Upper lobe of left lung (tissue), 4 donors: ENCODE data around the gene RFXANK.

Source experiments
- EP300 ChIP-seq, 4 donors: sonication (generic); formaldehyde crosslinking; IDR thresholded peaks; one replicate each; pipeline ENCODE4 v1.5.1; 2017; ENCODE audit warnings: antibody characterized with exemption in 4 of 4, control low read depth in 2 of 4
- POLR2A ChIP-seq, 4 donors: fragments of 450-650 bp; IDR thresholded peaks; one replicate each; pipeline ENCODE4 v1.5.1; 2016 to 2017; ENCODE audit warnings: antibody characterized with exemption in 4 of 4, mild to moderate bottlenecking in 2 of 4
- POLR2AphosphoS5 ChIP-seq, 2 donors: sonication (generic); formaldehyde crosslinking; IDR thresholded peaks; one replicate each; pipeline ENCODE4 v1.5.1; 2017; ENCODE audit warnings: antibody characterized with exemption in 2 of 2
- TF ChIP-seq, protein P1 (sequence below), 6 experiments: fragments of 450-650 bp in 4 of 6; fragments of 200-600 bp in 2 of 6; sonication (generic) in 2 of 6; IDR thresholded peaks; one replicate each; pipeline ENCODE4 v1.5.1; 2016 to 2019; ENCODE audit warnings: antibody characterized with exemption in 6 of 6

GRCh38 chr19:19155495-19156219 lies 36.4 kb upstream of the RFXANK start:
- TF ChIP-seq, protein P1, sequence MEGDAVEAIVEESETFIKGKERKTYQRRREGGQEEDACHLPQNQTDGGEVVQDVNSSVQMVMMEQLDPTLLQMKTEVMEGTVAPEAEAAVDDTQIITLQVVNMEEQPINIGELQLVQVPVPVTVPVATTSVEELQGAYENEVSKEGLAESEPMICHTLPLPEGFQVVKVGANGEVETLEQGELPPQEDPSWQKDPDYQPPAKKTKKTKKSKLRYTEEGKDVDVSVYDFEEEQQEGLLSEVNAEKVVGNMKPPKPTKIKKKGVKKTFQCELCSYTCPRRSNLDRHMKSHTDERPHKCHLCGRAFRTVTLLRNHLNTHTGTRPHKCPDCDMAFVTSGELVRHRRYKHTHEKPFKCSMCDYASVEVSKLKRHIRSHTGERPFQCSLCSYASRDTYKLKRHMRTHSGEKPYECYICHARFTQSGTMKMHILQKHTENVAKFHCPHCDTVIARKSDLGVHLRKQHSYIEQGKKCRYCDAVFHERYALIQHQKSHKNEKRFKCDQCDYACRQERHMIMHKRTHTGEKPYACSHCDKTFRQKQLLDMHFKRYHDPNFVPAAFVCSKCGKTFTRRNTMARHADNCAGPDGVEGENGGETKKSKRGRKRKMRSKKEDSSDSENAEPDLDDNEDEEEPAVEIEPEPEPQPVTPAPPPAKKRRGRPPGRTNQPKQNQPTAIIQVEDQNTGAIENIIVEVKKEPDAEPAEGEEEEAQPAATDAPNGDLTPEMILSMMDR (IDR thresholded peaks at IDR 0.05), result no peak
- TF ChIP-seq POLR2A (IDR thresholded peaks at IDR 0.05), result no peak
- no peak for TF ChIP-seq POLR2AphosphoS5 (IDR thresholded peaks at IDR 0.05)
- TF ChIP-seq EP300 (IDR thresholded peaks at IDR 0.05), result no peak
